ENCODE results near the gene DCBLD1. TPM values are rescaled to one million over a fixed set of nuclear protein-coding genes. Genes with fewer than 3 reads are reported as not detected.

DCBLD1 gene
- total RNA-seq, 4 donors from 2014 or later, result 6.5 to 36.9 (median 11.2) TPM

DNA sequence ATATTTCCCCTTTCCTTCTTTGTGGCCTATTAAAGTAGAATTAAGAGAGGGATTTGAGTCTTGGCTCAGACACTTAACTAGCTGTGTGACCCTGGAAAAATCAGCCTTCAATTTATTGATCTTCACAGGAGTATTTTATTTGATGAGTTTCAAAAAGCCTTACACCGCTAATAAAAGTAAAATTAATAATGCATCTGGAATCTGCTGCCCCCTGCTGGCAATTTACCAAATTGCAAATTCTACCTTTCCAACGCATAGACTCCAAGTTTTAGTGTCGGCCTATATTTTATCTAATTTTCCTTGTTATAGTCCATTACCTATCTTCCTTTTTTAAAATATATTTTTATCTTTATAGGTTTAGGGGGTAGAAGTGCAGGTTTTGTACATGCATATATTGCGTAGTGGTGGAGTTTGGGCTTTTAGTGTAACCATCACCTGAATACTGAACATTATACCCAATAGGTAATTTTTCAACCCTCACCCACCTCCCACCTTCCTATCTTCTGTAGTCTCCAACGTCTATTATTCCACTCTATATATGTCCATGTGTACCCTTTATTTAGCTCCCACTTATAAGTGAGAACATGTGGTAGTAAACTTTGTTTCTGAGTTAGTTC, 73.5 kb downstream of the DCBLD1 start:
- DNase-seq (ENCODE audit: low spot score), result peak; percentile 72

DNA sequence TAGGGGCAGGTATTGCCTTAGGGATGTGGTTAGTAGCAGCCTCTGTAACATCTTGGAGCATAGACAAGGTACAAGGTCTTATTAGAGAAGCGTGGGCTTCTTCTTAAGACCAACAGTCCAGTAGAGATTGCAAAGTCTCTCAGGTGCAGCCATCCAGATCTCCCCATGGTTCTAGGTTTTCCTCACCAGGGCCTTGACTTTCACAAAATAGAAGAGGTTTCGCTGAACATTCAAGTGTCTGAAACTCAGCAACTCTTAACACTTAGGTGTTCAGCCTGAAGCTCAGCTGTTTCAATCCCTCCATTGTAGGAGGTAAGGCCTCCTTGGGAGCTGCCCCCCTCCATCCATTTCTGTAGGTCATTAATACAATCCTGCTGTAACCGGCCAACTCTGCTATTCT, 75.5 kb downstream of the DCBLD1 start:
- DNase-seq (ENCODE audit: low spot score), result no peak
- no peak for ATAC-seq (ENCODE audit: low FRiP score)
- TF ChIP-seq, protein P1, sequence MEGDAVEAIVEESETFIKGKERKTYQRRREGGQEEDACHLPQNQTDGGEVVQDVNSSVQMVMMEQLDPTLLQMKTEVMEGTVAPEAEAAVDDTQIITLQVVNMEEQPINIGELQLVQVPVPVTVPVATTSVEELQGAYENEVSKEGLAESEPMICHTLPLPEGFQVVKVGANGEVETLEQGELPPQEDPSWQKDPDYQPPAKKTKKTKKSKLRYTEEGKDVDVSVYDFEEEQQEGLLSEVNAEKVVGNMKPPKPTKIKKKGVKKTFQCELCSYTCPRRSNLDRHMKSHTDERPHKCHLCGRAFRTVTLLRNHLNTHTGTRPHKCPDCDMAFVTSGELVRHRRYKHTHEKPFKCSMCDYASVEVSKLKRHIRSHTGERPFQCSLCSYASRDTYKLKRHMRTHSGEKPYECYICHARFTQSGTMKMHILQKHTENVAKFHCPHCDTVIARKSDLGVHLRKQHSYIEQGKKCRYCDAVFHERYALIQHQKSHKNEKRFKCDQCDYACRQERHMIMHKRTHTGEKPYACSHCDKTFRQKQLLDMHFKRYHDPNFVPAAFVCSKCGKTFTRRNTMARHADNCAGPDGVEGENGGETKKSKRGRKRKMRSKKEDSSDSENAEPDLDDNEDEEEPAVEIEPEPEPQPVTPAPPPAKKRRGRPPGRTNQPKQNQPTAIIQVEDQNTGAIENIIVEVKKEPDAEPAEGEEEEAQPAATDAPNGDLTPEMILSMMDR (IDR thresholded peaks at IDR 0.05), result no peak

More for the DNA sequence above, 73.5 kb downstream of the DCBLD1 start:
- ATAC-seq (ENCODE audit: low FRiP score), result no peak
- TF ChIP-seq, protein P1 (IDR thresholded peaks at IDR 0.05), result peak in 2 of 3 donors; percentile 37 to 38

DNA sequence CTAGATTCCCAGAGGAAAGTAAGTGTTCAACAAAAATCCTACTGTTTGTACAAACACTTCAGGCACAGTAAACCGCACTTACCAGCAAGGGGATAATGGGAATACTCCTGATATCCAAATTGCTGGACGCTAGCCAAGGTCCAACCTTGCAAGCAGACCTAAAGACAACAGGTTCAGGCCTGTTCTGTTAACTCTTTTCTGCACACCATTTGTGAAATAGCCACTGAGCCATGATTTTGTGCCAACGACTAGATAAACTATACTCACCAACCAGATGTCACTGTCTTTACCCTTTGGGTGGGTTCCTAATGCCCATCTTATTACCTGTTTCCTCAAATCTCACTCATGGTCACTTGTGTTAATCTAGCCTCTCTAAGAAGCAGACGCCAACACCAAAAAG, 76.3 kb downstream of the DCBLD1 start:
- ATAC-seq (ENCODE audit: low FRiP score) (no peak), DNase-seq (ENCODE audit: low spot score) (no peak)
- TF ChIP-seq, protein P1 (IDR thresholded peaks at IDR 0.05), result no peak

DNA sequence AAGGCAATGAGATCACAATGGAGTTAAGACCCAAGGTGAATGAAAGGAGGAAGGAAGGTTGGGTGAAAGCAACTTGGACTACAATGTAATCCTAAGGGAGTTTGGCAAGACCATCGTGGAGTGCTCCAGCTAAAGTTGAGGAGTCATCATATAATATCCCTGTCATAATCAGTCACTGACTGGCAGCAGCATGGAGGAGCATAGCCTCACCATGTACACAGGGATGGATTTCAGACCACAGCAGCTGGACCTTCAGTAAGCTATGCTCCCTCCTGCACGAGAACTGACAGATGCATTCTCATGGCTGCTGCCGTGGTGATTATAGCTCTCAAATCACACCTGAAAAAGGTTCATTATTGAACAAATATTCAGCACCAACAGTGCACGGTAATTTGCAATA, 76.8 kb downstream of the DCBLD1 start:
- DNase-seq (ENCODE audit: low spot score), result no peak
- TF ChIP-seq, protein P1 (IDR thresholded peaks at IDR 0.05), result no peak
- no peak for ATAC-seq (ENCODE audit: low FRiP score)

DNA sequence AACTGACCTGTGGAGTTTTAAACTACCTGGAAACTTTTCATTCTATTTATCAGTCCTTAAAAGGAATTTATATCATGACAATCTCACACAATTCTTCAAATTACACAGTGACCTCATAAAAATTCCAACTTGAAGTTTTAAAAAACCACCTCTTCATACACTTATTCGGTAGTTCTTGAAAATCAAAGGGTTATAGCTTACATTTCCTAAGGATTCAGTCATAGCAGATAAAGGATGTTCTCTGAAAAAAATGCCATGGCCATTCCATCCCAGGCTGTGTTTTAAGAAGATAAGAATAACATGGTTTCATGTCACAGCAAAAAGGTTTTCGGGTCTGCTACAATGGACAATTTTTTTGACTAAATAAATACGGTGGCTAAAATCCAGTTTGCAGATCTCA, 78.7 kb downstream of the DCBLD1 start:
- ATAC-seq (ENCODE audit: low FRiP score) (no peak), DNase-seq (ENCODE audit: low spot score) (no peak)
- TF ChIP-seq, protein P1 (IDR thresholded peaks at IDR 0.05), result no peak

DNA sequence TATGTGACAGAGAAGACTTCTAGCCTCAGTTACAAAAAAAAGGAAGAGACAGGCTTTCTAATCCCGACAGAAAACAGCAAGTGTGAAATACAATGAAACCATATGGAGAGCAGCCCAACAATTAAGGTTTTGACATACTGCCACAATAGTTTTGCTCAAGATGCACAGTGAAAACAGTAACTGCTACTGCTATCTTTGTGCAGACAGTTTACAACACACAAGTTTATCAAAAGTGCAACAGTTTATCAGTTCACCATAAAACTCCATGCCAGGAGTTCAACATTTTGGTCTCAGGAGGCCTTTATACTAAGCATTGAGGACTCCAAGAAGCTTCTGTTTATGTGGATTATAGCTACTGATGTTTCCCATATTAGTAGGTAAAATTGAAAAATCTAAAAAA, 82.2 kb downstream of the DCBLD1 start:
- TF ChIP-seq, protein P1 (IDR thresholded peaks at IDR 0.05), result no peak
- no peak for DNase-seq (ENCODE audit: low spot score)
- ATAC-seq (ENCODE audit: low FRiP score), result no peak

DNA sequence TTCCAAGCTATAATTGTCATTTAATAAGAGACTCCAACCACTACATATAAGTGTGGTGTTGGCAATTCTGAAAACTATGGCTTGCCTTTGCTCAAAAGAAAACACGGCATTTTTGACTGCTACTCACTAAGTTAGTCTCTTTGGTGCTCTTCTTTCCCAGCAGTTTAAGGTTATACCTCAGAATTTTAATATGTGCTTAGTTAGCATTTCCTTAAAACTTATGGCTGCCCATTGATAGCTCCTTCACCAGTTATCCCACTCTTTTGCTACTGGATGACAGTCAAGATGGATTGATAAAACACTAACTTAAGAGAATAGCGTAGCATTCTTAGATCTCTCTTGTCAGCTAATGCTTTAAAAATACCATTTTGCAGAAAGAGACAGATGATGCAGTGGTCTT, 85.8 kb downstream of the DCBLD1 start:
- TF ChIP-seq, protein P1 (IDR thresholded peaks at IDR 0.05), result no peak
- DNase-seq (ENCODE audit: low spot score) (no peak), ATAC-seq (ENCODE audit: low FRiP score) (no peak)

Measured in omental fat pad (tissue), 4 donors.